A549 (cell line): ENCODE measurements around the gene ATP11A. TPM values are rescaled to one million over a fixed set of nuclear protein-coding genes. Genes with fewer than 3 reads are reported as not detected.

ENCODE experiments used
- ATAC-seq, 2 experiments: fragments of 200-7000 bp in 1 of 2; fragments of >200 bp in 1 of 2; cut with Nextera tagmentation in 1 of 2; cut with Tn5 transposase in 1 of 2; 3 replicates each; pipeline versions ENCODE4 v1.8.0 to v1.9.1; 2018 to 2020; ENCODE audit warnings: mild to moderate bottlenecking in 1 of 2, moderate library complexity in 1 of 2
- CTCF ChIA-PET: fragments of 300-600 bp; sonication (Branson Sonifier 250); formaldehyde crosslinking; extraction: SDS; loops from one replicate; lab custom pipeline; 2021; ENCODE audit warnings: antibody characterized with exemption, inconsistent platforms; lab: Yijun Ruan, JAX
- POLR2A ChIA-PET: fragments of 350-600 bp; formaldehyde crosslinking; extraction: SDS; loops from one replicate; lab custom pipeline; 2021; ENCODE audit warnings: antibody characterized with exemption, inconsistent platforms; lab: Yijun Ruan, JAX
- DNase-seq, 2 experiments: peaks; one replicate each; pipeline versions ENCODE4 v3.0.0 to v3.0.0-alpha.2; 2011 to 2016; ENCODE audit warnings: low read depth in 1 of 2, low spot score in 1 of 2
- FAIRE-seq: peaks from 2 replicates; lab custom pipeline; 2011; peaks lifted over from hg19 to GRCh38; lab: Jason Lieb, UNC
- H3K27ac ChIP-seq, 2 experiments: fragments of >200 bp; sonication (Bioruptor Twin); formaldehyde crosslinking; 3 replicates each; pipeline ENCODE4 v1.5.1; 2016 to 2017
- H3K4me1 ChIP-seq: fragments of >200 bp; sonication (Bioruptor Twin); formaldehyde crosslinking; 3 replicates; pipeline ENCODE4 v1.6.1; 2016
- H3K4me2 ChIP-seq: fragments of >200 bp; sonication (Bioruptor Twin); formaldehyde crosslinking; 3 replicates; pipeline ENCODE4 v1.6.1; 2016
- H3K4me3 ChIP-seq: fragments of >200 bp; sonication (Bioruptor Twin); formaldehyde crosslinking; 3 replicates; pipeline ENCODE4 v1.5.1; 2016
- H3K9me3 ChIP-seq: fragments of >200 bp; sonication (Bioruptor Twin); formaldehyde crosslinking; 3 replicates; pipeline ENCODE4 v1.6.1; 2016
- ATOH8 ChIP-seq: fragments of 250-450 bp; sonication (Bioruptor Pico); IDR thresholded peaks from 2 replicates; pipeline ENCODE4 v1.5.0; 2020; ENCODE audit warnings: low read depth, mild to moderate bottlenecking, moderate library complexity
- CEBPB ChIP-seq, 2 experiments: fragments of >200 bp in 1 of 2; sonication (Bioruptor Twin) in 1 of 2; formaldehyde crosslinking in 1 of 2; IDR thresholded peaks; 2 replicates each; pipeline ENCODE4 v1.6.1; 2012 to 2016
- ELK1 ChIP-seq: fragments of 150-350 bp; IDR thresholded peaks from 2 replicates; pipeline ENCODE4 v1.6.1; 2014; ENCODE audit warnings: low read depth, mild to moderate bottlenecking, low read length
- EP300 ChIP-seq, 2 experiments: fragments of >200 bp; sonication (Bioruptor Twin); formaldehyde crosslinking; IDR thresholded peaks; 2 replicates in 1 of 2; 3 replicates in 1 of 2; pipeline ENCODE4 v1.6.1; 2016 to 2017
- ESRRA ChIP-seq: fragments of 150-350 bp; IDR thresholded peaks from 2 replicates; pipeline ENCODE4 v1.6.1; 2014; ENCODE audit warnings: mild to moderate bottlenecking, low read length, borderline replicate concordance
- HDAC2 ChIP-seq: fragments of 200-600 bp; sonication (generic); IDR thresholded peaks from 2 replicates; pipeline ENCODE4 v1.6.1; 2016
- HMGXB4 ChIP-seq: fragments of 250-450 bp; sonication (Bioruptor Pico); IDR thresholded peaks from 2 replicates; pipeline ENCODE4 v1.5.0; 2021; ENCODE audit warnings: mild to moderate bottlenecking, moderate library complexity, borderline replicate concordance
- MYC ChIP-seq: IDR thresholded peaks from 2 replicates; pipeline ENCODE4 v1.6.1; 2012; ENCODE audit warnings: mild to moderate bottlenecking, inconsistent platforms, low read length, improper control_type of control experiment, borderline replicate concordance
- NPAS2 ChIP-seq: fragments of 250-450 bp; sonication (Bioruptor Pico); IDR thresholded peaks from 2 replicates; pipeline ENCODE4 v1.8.0; 2022; ENCODE audit warnings: mild to moderate bottlenecking, moderate library complexity, borderline replicate concordance
- PBX3 ChIP-seq: IDR thresholded peaks from 2 replicates; pipeline ENCODE4 v1.6.1; 2012
- POLR2AphosphoS2 ChIP-seq: conservative IDR thresholded peaks from 2 replicates; pipeline ENCODE4 v1.6.1; 2012; ENCODE audit warnings: low read length, improper control_type of control experiment, inconsistent platforms
- RARB ChIP-seq: fragments of 250-450 bp; sonication (Bioruptor Pico); IDR thresholded peaks from 2 replicates; pipeline ENCODE4 v1.8.0; 2021; ENCODE audit warnings: mild to moderate bottlenecking, moderate library complexity
- REST ChIP-seq: fragments of 200-600 bp; sonication (generic); IDR thresholded peaks from 2 replicates; pipeline ENCODE4 v1.6.1; 2016; ENCODE audit warnings: antibody characterized with exemption, mild to moderate bottlenecking, moderate library complexity
- TP53 ChIP-seq: fragments of 250-450 bp; sonication (Bioruptor Pico); IDR thresholded peaks from 2 replicates; pipeline ENCODE4 v1.5.0; 2021; ENCODE audit warnings: mild to moderate bottlenecking, moderate library complexity
- USF2 ChIP-seq: fragments of 450-650 bp; IDR thresholded peaks from 2 replicates; pipeline ENCODE4 v1.6.1; 2014; ENCODE audit warnings: antibody characterized with exemption
- ZSCAN20 ChIP-seq: fragments of 250-450 bp; sonication (Bioruptor Pico); IDR thresholded peaks from 2 replicates; pipeline ENCODE4 v1.8.0; 2022; ENCODE audit warnings: mild to moderate bottlenecking, moderate library complexity
- WGBS: methylation state at CpG from one replicate; pipeline ENCODE4 v1.1.6; 2017; ENCODE audit errors: missing lambda C conversion rate; 5-methylcytosine and 5-hydroxymethylcytosine counted together
- polyA plus RNA-seq, 4 experiments: library from polyadenylated mRNA; depleted of rRNA in 3 of 4; stranded (reverse); fragments of >200 nt; fragmentation: RNase III in 1 of 4; extraction: RNeasy Plus Mini Kit Qiagen cat#74134 plus additional on column Dnase treatment in 1 of 4; gene quantifications; 2 replicates in 3 of 4; 3 replicates in 1 of 4; pipeline ENCODE4 v1.2.3, GENCODE V29; 2011 to 2017

The ATP11A gene
- polyA plus RNA-seq, 2 of the 4 experiments (the other 2 are of a cell fraction) = 4.1 to 8.0 TPM

- CTCF ChIA-PET = no interaction called here
Observed at GRCh38 chr13:112911285-112911701, 221.5 kb downstream of the ATP11A start.

More at GRCh38 chr13:112911285-112911701, 221.5 kb downstream of the ATP11A start:
- H3K27ac ChIP-seq = no peak overlapping the region
- POLR2A ChIA-PET = no interaction called here
- ATAC-seq (no peak), FAIRE-seq (no peak), DNase-seq (no peak)
- H3K4me1 ChIP-seq = no peaks in the 10 kb centered on the region
- H3K4me3 ChIP-seq = no peak overlapping the region
- no peaks in the 10 kb centered on the region for H3K9me3 ChIP-seq
- no peak overlapping the region for H3K4me2 ChIP-seq
- TF ChIP-seq CEBPB (IDR thresholded peaks at IDR 0.05) (no peak), RARB (no peak), USF2 (no peak), NPAS2 (CRISPR knock-in tag) (no peak), PBX3 (no peak), ESRRA (no peak), MYC (no peak), ZSCAN20 (CRISPR knock-in tag) (no peak), HDAC2 (no peak), HMGXB4 (no peak), ELK1 (no peak), EP300 (IDR thresholded peaks at IDR 0.05) (no peak), TP53 (no peak), REST (no peak), ATOH8 (no peak), POLR2AphosphoS2 (no peak)
- TF ChIP-seq, all 56 proteins: peak for 0
- 91% methylated on average over 20 of the region's 24 CpGs for WGBS
